Lower lobe of right lung (tissue), 2 donors: ENCODE data around the gene LRIT2. TPM values are rescaled to one million over a fixed set of nuclear protein-coding genes. Genes with fewer than 3 reads are reported as not detected.

Experiments
- ATAC-seq, 2 donors: fragments of 200-7000 bp; cut with Tn5 transposase; one replicate each; pipeline ENCODE4 v1.9.1; 2020 to 2022; ENCODE audit warnings: mild to moderate bottlenecking in 2 of 2, moderate library complexity in 2 of 2
- DNase-seq: peaks from one replicate; pipeline ENCODE4 v3.0.0-alpha.2; 2020
- H3K27ac ChIP-seq: fragments of 200-600 bp; one replicate; pipeline ENCODE4 v1.8.0; 2022
- H3K27me3 ChIP-seq: fragments of 200-600 bp; one replicate; pipeline ENCODE4 v1.8.0; 2022; ENCODE audit warnings: low read depth
- H3K36me3 ChIP-seq: fragments of 200-600 bp; one replicate; pipeline ENCODE4 v1.8.0; 2022; ENCODE audit warnings: mild to moderate bottlenecking
- H3K4me1 ChIP-seq: fragments of 200-600 bp; one replicate; pipeline ENCODE4 v1.8.0; 2022
- H3K4me3 ChIP-seq: fragments of 200-600 bp; one replicate; pipeline ENCODE4 v1.8.0; 2022; ENCODE audit warnings: mild to moderate bottlenecking
- H3K9me3 ChIP-seq: fragments of 200-600 bp; one replicate; pipeline ENCODE4 v1.8.0; 2022
- CTCF ChIP-seq: fragments of 200-600 bp; IDR thresholded peaks from one replicate; pipeline ENCODE4 v1.8.0; 2022; ENCODE audit warnings: antibody characterized with exemption, mild to moderate bottlenecking
- intact Hi-C: fragments of 100-400 bp; cut with DNase I; formaldehyde crosslinking; loops from one replicate; pipeline ENCODE4 v1.11.0; 2022
- total RNA-seq: library from RNA; stranded (reverse); fragmentation: NEBNext Ultra II Directional; extraction: Animal tissue kit (Norgen Biotek cat#: 25700); gene quantifications from one replicate; pipeline ENCODE4 v1.2.1, GENCODE V29; 2021
- donor health status: DM: no; HTN: yes; CAD: no; lungs with severe emphysema.

Gene LRIT2
- total RNA-seq, 1 donor from 2014 or later, result not detected

- no peak overlapping the region for H3K27ac ChIP-seq
- ATAC-seq (peak; percentile 62 to 65), DNase-seq (no peak)
- H3K4me3 ChIP-seq, result no peak overlapping the region
- H3K4me1 ChIP-seq, result no peaks in the 10 kb centered on the region
- TF ChIP-seq CTCF, result peak; percentile 58
- intact Hi-C loops, result no loop called here
- no peaks in the 10 kb centered on the region for H3K36me3 ChIP-seq
- H3K9me3 ChIP-seq, result no peaks in the 10 kb centered on the region
- H3K27me3 ChIP-seq, result peaks cover 5% of the 10 kb centered on the region
Observed at GRCh38 chr10:84205049-84205852, 20.1 kb downstream of the LRIT2 start.

GRCh38 chr10:84204610-84205009 lies 20.7 kb downstream of the LRIT2 start:
- intact Hi-C loops, result no loop called here
- Histone ChIP-seq H3K9me3 (no peaks in the 10 kb centered on the region), H3K36me3 (no peaks in the 10 kb centered on the region), H3K4me3 (no peak overlapping the region), H3K27me3 (peaks cover 5% of the 10 kb centered on the region), H3K4me1 (no peaks in the 10 kb centered on the region), H3K27ac (no peak overlapping the region)
- no peak for TF ChIP-seq CTCF
- no peak for DNase-seq
- ATAC-seq, result no peak

- intact Hi-C loops, result no loop called here
- Histone ChIP-seq H3K27me3 (peaks cover 5% of the 10 kb centered on the region), H3K27ac (no peak overlapping the region), H3K9me3 (no peaks in the 10 kb centered on the region), H3K4me3 (no peak overlapping the region), H3K36me3 (no peaks in the 10 kb centered on the region), H3K4me1 (no peaks in the 10 kb centered on the region)
- TF ChIP-seq CTCF, result no peak
- DNase-seq, result no peak
- ATAC-seq, result peak in 1 of 2 donors; percentile 19
Observed at GRCh38 chr10:84204122-84204521, 21.2 kb downstream of the LRIT2 start.

- DNase-seq (no peak), ATAC-seq (no peak)
- H3K27me3 ChIP-seq, result peaks cover 5% of the 10 kb centered on the region
- no peaks in the 10 kb centered on the region for H3K4me1 ChIP-seq
- no peak overlapping the region for H3K27ac ChIP-seq
- H3K36me3 ChIP-seq, result no peaks in the 10 kb centered on the region
- no peaks in the 10 kb centered on the region for H3K9me3 ChIP-seq
- intact Hi-C loops, result no loop called here
- TF ChIP-seq CTCF, result no peak
- no peak overlapping the region for H3K4me3 ChIP-seq
Observed at GRCh38 chr10:84202349-84202748, 23.0 kb downstream of the LRIT2 start.

GRCh38 chr10:84201682-84202081 lies 23.7 kb downstream of the LRIT2 start:
- no peaks in the 10 kb centered on the region for H3K36me3 ChIP-seq
- H3K4me3 ChIP-seq, result no peak overlapping the region
- TF ChIP-seq CTCF, result no peak
- no peaks in the 10 kb centered on the region for H3K9me3 ChIP-seq
- no peak for ATAC-seq
- no peak for DNase-seq
- H3K4me1 ChIP-seq, result no peaks in the 10 kb centered on the region
- H3K27me3 ChIP-seq, result peaks cover 10% of the 10 kb centered on the region
- intact Hi-C loops, result no loop called here
- H3K27ac ChIP-seq, result no peak overlapping the region
